ENCODE data around the gene UTS2R. TPM values are rescaled to one million over a fixed set of nuclear protein-coding genes. Genes with fewer than 3 reads are reported as not detected.

UTS2R gene
- total RNA-seq, 2 donors from 2014 or later, result not detected

GRCh38 chr17:82400206-82400605 lies 28.6 kb downstream of the UTS2R start:
- no peak for ATAC-seq
- TF ChIP-seq CTCF (IDR thresholded peaks at IDR 0.05) (no peak), POLR2A (IDR thresholded peaks at IDR 0.05) (no peak)
- Histone ChIP-seq H3K4me1 (no peaks in the 10 kb centered on the region), H3K4me3 (no peak overlapping the region), H3K9me3 (no peaks in the 10 kb centered on the region), H3K27me3 (no peaks in the 10 kb centered on the region), H3K36me3 (replicated peaks in 1 of 2; ENCODE audit: insufficient read depth in 1 of 2, low read depth in 2 of 2) (peaks cover 0 to 3% of the 10 kb centered on the region in 2 donors), H3K27ac (peak overlapping the region in 1 of 4 donors; percentile 16)
- DNase-seq, result no peak
- WGBS, 2 donors, result 59 to 71% methylated on average over 7 of the region's 7 CpGs
- intact Hi-C loops (cut with DNase I), result no loop called here

DNA sequence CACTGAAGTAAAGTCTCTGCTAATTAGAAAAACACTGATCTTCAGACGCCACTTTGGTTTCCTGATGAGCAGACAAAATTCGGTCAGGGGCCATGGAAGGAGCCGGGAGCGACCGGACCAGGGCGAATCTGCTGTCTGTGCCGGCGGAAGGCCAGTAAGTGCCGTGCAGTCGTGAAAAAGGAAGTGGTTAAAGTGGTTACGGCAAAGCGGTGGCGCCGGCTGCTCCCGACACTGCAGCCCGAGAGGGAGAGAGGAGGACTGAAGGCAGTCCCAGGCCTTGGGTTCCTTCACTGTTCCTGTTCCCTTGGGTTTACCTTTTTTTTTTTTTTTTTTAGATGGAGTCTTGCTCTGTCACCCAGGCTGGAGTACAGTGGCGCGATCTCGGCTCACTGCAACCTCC lies 29.3 kb downstream of the UTS2R start:
- no peak for ATAC-seq
- Histone ChIP-seq H3K27me3 (no peaks in the 10 kb centered on the region), H3K36me3 (replicated peaks in 1 of 2; ENCODE audit: insufficient read depth in 1 of 2, low read depth in 2 of 2) (peaks cover 0 to 3% of the 10 kb centered on the region in 2 donors), H3K27ac (peak overlapping the region in 1 of 4 donors; percentile 16), H3K4me3 (no peak overlapping the region), H3K4me1 (no peaks in the 10 kb centered on the region), H3K9me3 (no peaks in the 10 kb centered on the region)
- intact Hi-C loops (cut with DNase I), result no loop called here
- TF ChIP-seq CTCF (IDR thresholded peaks at IDR 0.05), result no peak
- TF ChIP-seq POLR2A (IDR thresholded peaks at IDR 0.05), result no peak
- peak in 1 of 4 donors; percentile 56 for DNase-seq
- WGBS, 2 donors, result 66 to 93% methylated on average over 19 of the region's 19 CpGs

DNA sequence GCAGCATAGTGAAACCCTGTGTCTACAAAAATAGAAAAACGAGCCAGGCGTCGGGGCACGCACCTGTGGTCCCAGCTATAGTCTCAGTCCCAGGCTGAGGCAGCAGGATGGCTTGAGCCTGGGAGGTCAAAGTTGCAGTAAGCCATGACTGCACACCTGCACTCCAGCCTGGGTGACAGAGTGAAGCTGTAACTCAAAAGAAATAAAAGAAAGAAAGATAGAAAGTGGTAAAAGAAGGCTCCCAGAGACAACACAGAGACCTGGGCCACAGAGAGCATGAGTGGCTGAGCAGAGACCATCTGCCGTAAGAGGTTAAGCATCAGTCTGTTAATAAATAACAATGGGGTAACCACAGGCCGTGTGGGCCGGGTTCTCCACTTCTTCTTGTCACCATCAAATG lies 31.3 kb downstream of the UTS2R start:
- H3K27me3 ChIP-seq, result no peaks in the 10 kb centered on the region
- H3K36me3 ChIP-seq (replicated peaks in 1 of 2; ENCODE audit: insufficient read depth in 1 of 2, low read depth in 2 of 2), result peaks cover 0 to 3% of the 10 kb centered on the region in 2 donors
- WGBS, 2 donors, result 80 to 82% methylated on average over 7 of the region's 7 CpGs
- H3K4me3 ChIP-seq, result no peak overlapping the region
- TF ChIP-seq CTCF (IDR thresholded peaks at IDR 0.05) (no peak), POLR2A (IDR thresholded peaks at IDR 0.05) (no peak)
- intact Hi-C loops (cut with DNase I), result no loop called here
- no peak for DNase-seq
- no peaks in the 10 kb centered on the region for H3K4me1 ChIP-seq
- no peak overlapping the region for H3K27ac ChIP-seq
- no peaks in the 10 kb centered on the region for H3K9me3 ChIP-seq
- no peak for ATAC-seq

GRCh38 chr17:82403662-82404660 lies 32.4 kb downstream of the UTS2R start:
- Histone ChIP-seq H3K27ac (no peak overlapping the region), H3K9me3 (no peaks in the 10 kb centered on the region), H3K4me1 (no peaks in the 10 kb centered on the region), H3K4me3 (no peak overlapping the region), H3K27me3 (no peaks in the 10 kb centered on the region), H3K36me3 (replicated peaks in 1 of 2; ENCODE audit: insufficient read depth in 1 of 2, low read depth in 2 of 2) (peaks cover 0 to 3% of the 10 kb centered on the region in 2 donors)
- intact Hi-C loops (cut with DNase I), result no loop called here
- DNase-seq (no peak), ATAC-seq (no peak)
- 94 to 95% methylated on average over 43 to 65 of the region's 67 CpGs for WGBS, 2 donors
- TF ChIP-seq POLR2A (IDR thresholded peaks at IDR 0.05) (no peak), CTCF (IDR thresholded peaks at IDR 0.05) (no peak)

Measured in body of pancreas (tissue), 4 donors.